IMR-90 (cell line): ENCODE results near the gene GTF3C1. TPM values are rescaled to one million over a fixed set of nuclear protein-coding genes. Genes with fewer than 3 reads are reported as not detected.

Experiments
- ATAC-seq: fragments of 200-7000 bp; cut with Tn5 transposase; 2 replicates; pipeline ENCODE4 v1.9.1; 2020; ENCODE audit warnings: low read depth, mild to moderate bottlenecking, moderate library complexity
- BruUV-seq: library from RNA; stranded (reverse); fragments of 400-500 nt; replicated peaks from 2 replicates; lab custom pipeline; 2021; lab: Mats Ljungman, UMichigan
- CTCF ChIA-PET: fragments of 300-600 bp; formaldehyde crosslinking; extraction: SDS; loops from one replicate; lab custom pipeline; 2021; ENCODE audit warnings: antibody characterized with exemption; lab: Yijun Ruan, JAX
- POLR2A ChIA-PET: fragments of 300-600 bp; sonication (Branson Sonifier 250); formaldehyde crosslinking; loops from one replicate; lab custom pipeline; 2022; ENCODE audit warnings: antibody characterized with exemption; ENCODE audit not compliant: unreplicated experiment; lab: Charles Lee
- DNase-seq: peaks from one replicate; pipeline ENCODE4 v3.0.0; 2013
- H2AFZ ChIP-seq: replicated peaks from 2 replicates; pipeline ENCODE3; 2013; ENCODE audit warnings: low read length, mild to moderate bottlenecking; ENCODE audit not compliant: poor library complexity
- H2AK5ac ChIP-seq: 2 replicates; pipeline ENCODE4 v1.6.1; 2013; ENCODE audit warnings: low read depth, low read length, inconsistent platforms
- H2AK9ac ChIP-seq: replicated peaks from 2 replicates; pipeline ENCODE3; 2013; ENCODE audit warnings: mild to moderate bottlenecking, low read depth, low read length, moderate library complexity; ENCODE audit not compliant: poor library complexity
- H2BK120ac ChIP-seq: 2 replicates; pipeline ENCODE4 v1.6.1; 2013; ENCODE audit warnings: low read depth, low read length, inconsistent platforms
- H2BK15ac ChIP-seq: 3 replicates; pipeline ENCODE4 v1.6.1; 2013; ENCODE audit warnings: low read depth, low read length, inconsistent platforms
- H2BK20ac ChIP-seq: 2 replicates; pipeline ENCODE4 v1.6.1; 2013; ENCODE audit warnings: low read depth, mild to moderate bottlenecking, inconsistent platforms, low read length, moderate library complexity
- H2BK5ac ChIP-seq: 2 replicates; pipeline ENCODE4 v1.6.1; 2013; ENCODE audit warnings: mild to moderate bottlenecking, low read depth, low read length, inconsistent platforms; ENCODE audit not compliant: poor library complexity, severe bottlenecking
- H3K14ac ChIP-seq: replicated peaks from 2 replicates; pipeline ENCODE4 v1.6.1; 2013; ENCODE audit warnings: low read depth, low read length, inconsistent platforms
- H3K18ac ChIP-seq: 2 replicates; pipeline ENCODE4 v1.6.1; 2013; ENCODE audit warnings: low read depth, low read length, control low read depth
- H3K23ac ChIP-seq: 2 replicates; pipeline ENCODE4 v1.6.1; 2013; ENCODE audit warnings: low read depth, low read length, inconsistent platforms
- H3K27ac ChIP-seq: 2 replicates; pipeline ENCODE4 v1.5.1; 2013; ENCODE audit warnings: mild to moderate bottlenecking, control low read depth, low read length; ENCODE audit not compliant: insufficient read depth
- H3K27me3 ChIP-seq: 2 replicates; pipeline ENCODE4 v1.6.1; 2013; ENCODE audit warnings: low read length; ENCODE audit not compliant: control insufficient read depth, insufficient read depth
- H3K36me3 ChIP-seq: 2 replicates; pipeline ENCODE4 v1.6.1; 2013; ENCODE audit warnings: low read length, mixed read lengths; ENCODE audit not compliant: control insufficient read depth, insufficient read depth
- H3K4ac ChIP-seq: 2 replicates; pipeline ENCODE4 v1.6.1; 2013; ENCODE audit warnings: low read depth, low read length, inconsistent platforms
- H3K4me1 ChIP-seq: 2 replicates; pipeline ENCODE4 v1.6.1; 2013; ENCODE audit warnings: low read length, mixed read lengths; ENCODE audit not compliant: control insufficient read depth, insufficient read depth
- H3K4me2 ChIP-seq: 2 replicates; pipeline ENCODE4 v1.6.1; 2013; ENCODE audit warnings: low read depth, mild to moderate bottlenecking, control low read depth, low read length, moderate library complexity
- H3K4me3 ChIP-seq: 2 replicates; pipeline ENCODE4 v1.5.1; 2013; ENCODE audit warnings: low read depth, mild to moderate bottlenecking, control low read depth, low read length, moderate library complexity; ENCODE audit not compliant: insufficient read depth
- H3K56ac ChIP-seq: 2 replicates; pipeline ENCODE4 v1.6.1; 2013; ENCODE audit warnings: low read length, inconsistent platforms; ENCODE audit not compliant: insufficient read depth; ENCODE audit errors: extremely low read depth
- H3K79me1 ChIP-seq, 2 experiments: 2 replicates each; pipeline ENCODE4 v1.6.1; 2013; ENCODE audit warnings: low read length in 2 of 2, inconsistent platforms in 1 of 2, low read depth in 1 of 2
- H3K9ac ChIP-seq: 2 replicates; pipeline ENCODE4 v1.6.1; 2013; ENCODE audit warnings: low read depth, low read length, control low read depth
- H3K9me1 ChIP-seq: 2 replicates; pipeline ENCODE4 v1.6.1; 2013; ENCODE audit warnings: low read length, inconsistent platforms; ENCODE audit not compliant: insufficient read depth
- H3K9me3 ChIP-seq: 2 replicates; pipeline ENCODE4 v1.6.1; 2013; ENCODE audit warnings: low read length; ENCODE audit not compliant: control insufficient read depth, insufficient read depth
- H4K20me1 ChIP-seq: 2 replicates; pipeline ENCODE4 v1.6.1; 2013; ENCODE audit warnings: low read length, inconsistent platforms; ENCODE audit not compliant: insufficient read depth
- H4K5ac ChIP-seq: 2 replicates; pipeline ENCODE4 v1.6.1; 2013; ENCODE audit warnings: mild to moderate bottlenecking, low read depth, low read length, control low read depth
- H4K8ac ChIP-seq, 2 experiments: 2 replicates each; pipeline ENCODE4 v1.6.1; 2013; ENCODE audit warnings: low read depth in 2 of 2, low read length in 2 of 2, control low read depth in 1 of 2, inconsistent platforms in 1 of 2
- H4K91ac ChIP-seq: 2 replicates; pipeline ENCODE4 v1.6.1; 2013; ENCODE audit warnings: low read depth, low read length, inconsistent platforms; ENCODE audit not compliant: insufficient read depth
- BHLHE40 ChIP-seq: fragments of 150-350 bp; IDR thresholded peaks from 2 replicates; pipeline ENCODE4 v1.6.1; 2016; ENCODE audit warnings: mild to moderate bottlenecking, low read depth, low read length
- MAFK ChIP-seq: IDR thresholded peaks from 2 replicates; pipeline ENCODE4 v1.6.1; 2012; ENCODE audit warnings: low read depth, low read length, improper control_type of control experiment
- MAZ ChIP-seq: IDR thresholded peaks from 2 replicates; pipeline ENCODE4 v1.6.1; 2012; ENCODE audit warnings: low read depth, mild to moderate bottlenecking, low read length, improper control_type of control experiment, moderate library complexity, borderline replicate concordance
- NFE2L2 ChIP-seq: fragments of 150-350 bp; IDR thresholded peaks from 2 replicates; pipeline ENCODE4 v1.6.1; 2016; ENCODE audit warnings: low read depth, mild to moderate bottlenecking, low read length
- POLR2A ChIP-seq: IDR thresholded peaks from 2 replicates; pipeline ENCODE4 v1.6.1; 2012; ENCODE audit warnings: mild to moderate bottlenecking, low read depth, low read length
- RAD21 ChIP-seq: IDR thresholded peaks from 2 replicates; pipeline ENCODE4 v1.6.1; 2012; ENCODE audit warnings: low read length, improper control_type of control experiment
- RFX5 ChIP-seq: IDR thresholded peaks from 2 replicates; pipeline ENCODE4 v1.8.0; 2012; ENCODE audit warnings: low read depth, mild to moderate bottlenecking, low read length, moderate library complexity
- WGBS, 2 experiments: methylation state at CpG; one replicate each; pipeline versions ENCODE4 v1.1.5 to v1.1.7; 2013; ENCODE audit warnings: missing lambda C conversion rate in 2 of 2; ENCODE audit not compliant: insufficient read length in 1 of 2; ENCODE audit errors: extremely low coverage in 2 of 2; 5-methylcytosine and 5-hydroxymethylcytosine counted together
- dilution Hi-C: fragments of 300-500 bp; cut with HindIII; formaldehyde crosslinking; loops from one replicate; pipeline ENCODE4 v1.14.3; 2018; ENCODE audit warnings: low sequenced_read_pairs; ENCODE audit not compliant: unreplicated experiment
- in situ Hi-C: fragments of 300-500 bp; cut with MboI; formaldehyde crosslinking; loops from 3 replicates; pipeline ENCODE4 v1.14.3; 2019; ENCODE audit warnings: low sequenced_read_pairs, inconsistent platforms, mixed read lengths
- intact Hi-C: fragments of 100-400 bp; cut with micrococcal nuclease; formaldehyde crosslinking; loops from 2 replicates; pipeline ENCODE4 v1.10.0; 2022
- polyA plus RNA-seq, 3 experiments: library from polyadenylated mRNA; depleted of rRNA; stranded (reverse); fragments of >200 nt; gene quantifications; 2 replicates each; pipeline ENCODE4 v1.2.3, GENCODE V29; 2012; ENCODE audit warnings: low replicate concordance in 1 of 3
- total RNA-seq: library from RNA; depleted of rRNA; stranded (reverse); fragments of >200 nt; gene quantifications from 2 replicates; pipeline ENCODE4 v1.2.3, GENCODE V29; 2012
- TF ChIP-seq, protein P1 (sequence below): conservative IDR thresholded peaks from 2 replicates; pipeline ENCODE4 v1.5.1; 2012; ENCODE audit warnings: mild to moderate bottlenecking, low read depth, low read length, improper control_type of control experiment
- TF ChIP-seq, protein P2 (sequence below): fragments of 150-350 bp; IDR thresholded peaks from 2 replicates; pipeline ENCODE4 v1.6.1; 2016; ENCODE audit warnings: low read depth, mild to moderate bottlenecking, low read length, moderate library complexity, borderline replicate concordance

Gene GTF3C1
- total and polyA plus RNA-seq, 2 of the 4 experiments (the other 2 are of a cell fraction) = 50.8 to 68.1 TPM

DNA sequence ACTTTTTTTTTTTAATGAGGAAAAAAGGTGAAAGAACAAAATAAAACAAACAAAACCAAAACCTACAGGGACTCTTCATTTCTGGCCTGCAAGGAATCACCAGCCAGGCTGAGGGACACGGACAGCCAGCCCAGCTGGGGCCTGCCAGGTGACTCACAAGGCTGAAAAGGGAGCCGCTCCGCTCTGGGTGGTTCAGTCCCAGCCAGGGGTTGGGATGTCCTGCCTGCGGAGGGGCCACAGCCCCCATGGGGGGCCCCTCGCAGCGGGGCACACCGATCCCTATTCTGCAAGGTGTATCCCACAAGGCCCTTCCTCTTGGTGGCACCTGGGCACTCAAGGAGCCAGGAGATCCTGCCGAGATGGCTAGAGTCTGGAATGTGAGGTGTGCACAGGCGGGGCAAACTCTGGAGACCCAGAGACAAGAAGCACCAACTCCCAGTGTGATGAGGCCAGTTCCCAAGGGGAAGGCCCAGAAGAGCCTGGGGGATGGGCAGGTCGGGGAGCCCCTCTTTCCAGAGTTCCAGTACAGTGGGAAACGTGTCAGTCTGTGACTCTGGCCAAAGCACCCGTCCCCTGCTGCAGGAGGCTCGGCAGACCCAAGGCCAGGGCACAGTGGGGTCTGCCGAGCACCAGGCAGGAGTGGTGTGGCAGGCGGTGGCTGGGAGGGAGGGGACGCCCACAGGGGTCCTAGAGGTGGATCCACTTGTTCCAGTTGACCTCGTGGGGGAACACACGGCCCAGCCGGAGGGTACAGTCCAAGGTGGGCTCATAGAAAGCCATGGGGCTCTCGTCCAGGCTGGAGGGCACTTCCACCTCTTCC, 88.8 kb downstream of the GTF3C1 start:
- DNase-seq (no peak), ATAC-seq (no peak)
- Histone ChIP-seq H3K27ac (no peak overlapping the region), H3K4me2 (no peak overlapping the region), H2AK9ac (peak overlapping the region; percentile 45), H2AFZ (peak overlapping the region; percentile 2), H4K8ac (no peak overlapping the region), H2BK20ac (no peak overlapping the region), H3K36me3 (peaks cover 62% of the 10 kb centered on the region), H2BK120ac (no peak overlapping the region), H3K4me1 (peaks cover 4% of the 10 kb centered on the region), H2BK15ac (no peak overlapping the region), H3K4me3 (no peak overlapping the region), H3K23ac (no peak overlapping the region), H2BK5ac (no peak overlapping the region), H3K9me3 (no peaks in the 10 kb centered on the region), H3K14ac (no peak overlapping the region), H3K9ac (no peak overlapping the region), H4K91ac (no peak overlapping the region), H3K79me1 (no peaks in the 10 kb centered on the region), H3K9me1 (no peaks in the 10 kb centered on the region; the same call in 1 of the 2 replicates), H3K56ac (no peak overlapping the region), H3K18ac (no peak overlapping the region), H4K5ac (no peak overlapping the region), H2AK5ac (peak overlapping the region; percentile 66; the same call in 1 of the 2 replicates), H3K4ac (no peak overlapping the region), H4K20me1 (no peaks in the 10 kb centered on the region), H3K27me3 (no peaks in the 10 kb centered on the region)
- ChIA-PET POLR2A (no interaction called here), CTCF (no interaction called here)
- TSS peak; percentile 86 for BruUV-seq
- dilution Hi-C loops (no loop called here), intact Hi-C loops (no loop called here), in situ Hi-C loops (loop anchor here (25.0 kb wide), 1 partner anchor 1624 kb away; no protein-coding TSS in a partner anchor)
- 95% methylated on average over 7 of the region's 20 CpGs; no CpG with 5 or more reads in 1 of the 2 experiments for WGBS, 2 experiments
- TF ChIP-seq, protein P1, sequence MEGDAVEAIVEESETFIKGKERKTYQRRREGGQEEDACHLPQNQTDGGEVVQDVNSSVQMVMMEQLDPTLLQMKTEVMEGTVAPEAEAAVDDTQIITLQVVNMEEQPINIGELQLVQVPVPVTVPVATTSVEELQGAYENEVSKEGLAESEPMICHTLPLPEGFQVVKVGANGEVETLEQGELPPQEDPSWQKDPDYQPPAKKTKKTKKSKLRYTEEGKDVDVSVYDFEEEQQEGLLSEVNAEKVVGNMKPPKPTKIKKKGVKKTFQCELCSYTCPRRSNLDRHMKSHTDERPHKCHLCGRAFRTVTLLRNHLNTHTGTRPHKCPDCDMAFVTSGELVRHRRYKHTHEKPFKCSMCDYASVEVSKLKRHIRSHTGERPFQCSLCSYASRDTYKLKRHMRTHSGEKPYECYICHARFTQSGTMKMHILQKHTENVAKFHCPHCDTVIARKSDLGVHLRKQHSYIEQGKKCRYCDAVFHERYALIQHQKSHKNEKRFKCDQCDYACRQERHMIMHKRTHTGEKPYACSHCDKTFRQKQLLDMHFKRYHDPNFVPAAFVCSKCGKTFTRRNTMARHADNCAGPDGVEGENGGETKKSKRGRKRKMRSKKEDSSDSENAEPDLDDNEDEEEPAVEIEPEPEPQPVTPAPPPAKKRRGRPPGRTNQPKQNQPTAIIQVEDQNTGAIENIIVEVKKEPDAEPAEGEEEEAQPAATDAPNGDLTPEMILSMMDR = no peak
- TF ChIP-seq POLR2A = no peak
- TF ChIP-seq MAZ = no peak
- no peak for TF ChIP-seq MAFK
- TF ChIP-seq, protein P2, sequence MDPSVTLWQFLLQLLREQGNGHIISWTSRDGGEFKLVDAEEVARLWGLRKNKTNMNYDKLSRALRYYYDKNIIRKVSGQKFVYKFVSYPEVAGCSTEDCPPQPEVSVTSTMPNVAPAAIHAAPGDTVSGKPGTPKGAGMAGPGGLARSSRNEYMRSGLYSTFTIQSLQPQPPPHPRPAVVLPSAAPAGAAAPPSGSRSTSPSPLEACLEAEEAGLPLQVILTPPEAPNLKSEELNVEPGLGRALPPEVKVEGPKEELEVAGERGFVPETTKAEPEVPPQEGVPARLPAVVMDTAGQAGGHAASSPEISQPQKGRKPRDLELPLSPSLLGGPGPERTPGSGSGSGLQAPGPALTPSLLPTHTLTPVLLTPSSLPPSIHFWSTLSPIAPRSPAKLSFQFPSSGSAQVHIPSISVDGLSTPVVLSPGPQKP = no peak
- TF ChIP-seq RAD21 = no peak
- no peak for TF ChIP-seq BHLHE40
- no peak for TF ChIP-seq RFX5
- TF ChIP-seq NFE2L2 = no peak
